Neuron (in vitro differentiated cells): ENCODE results near the gene DOCK9.

Experiments used
- H2AFZ ChIP-seq: one replicate; pipeline ENCODE4 v1.6.1; 2013; ENCODE audit warnings: low read depth, mild to moderate bottlenecking, inconsistent platforms, low read length, moderate library complexity
- H3K27me3 ChIP-seq: one replicate; pipeline ENCODE4 v1.6.1; 2013; ENCODE audit warnings: low read length; ENCODE audit not compliant: insufficient read depth
- H3K36me3 ChIP-seq: one replicate; pipeline ENCODE4 v1.6.1; 2013; ENCODE audit warnings: low read length; ENCODE audit not compliant: insufficient read depth
- H3K4me1 ChIP-seq: one replicate; pipeline ENCODE4 v1.6.1; 2013; ENCODE audit warnings: low read length; ENCODE audit not compliant: insufficient read depth
- H3K4me3 ChIP-seq: 2 replicates; pipeline ENCODE4 v1.5.1; 2013; ENCODE audit warnings: mild to moderate bottlenecking, low read length, moderate library complexity
- H3K9me3 ChIP-seq: one replicate; pipeline ENCODE4 v1.6.1; 2013; ENCODE audit warnings: low read length

Gene DOCK9

DNA sequence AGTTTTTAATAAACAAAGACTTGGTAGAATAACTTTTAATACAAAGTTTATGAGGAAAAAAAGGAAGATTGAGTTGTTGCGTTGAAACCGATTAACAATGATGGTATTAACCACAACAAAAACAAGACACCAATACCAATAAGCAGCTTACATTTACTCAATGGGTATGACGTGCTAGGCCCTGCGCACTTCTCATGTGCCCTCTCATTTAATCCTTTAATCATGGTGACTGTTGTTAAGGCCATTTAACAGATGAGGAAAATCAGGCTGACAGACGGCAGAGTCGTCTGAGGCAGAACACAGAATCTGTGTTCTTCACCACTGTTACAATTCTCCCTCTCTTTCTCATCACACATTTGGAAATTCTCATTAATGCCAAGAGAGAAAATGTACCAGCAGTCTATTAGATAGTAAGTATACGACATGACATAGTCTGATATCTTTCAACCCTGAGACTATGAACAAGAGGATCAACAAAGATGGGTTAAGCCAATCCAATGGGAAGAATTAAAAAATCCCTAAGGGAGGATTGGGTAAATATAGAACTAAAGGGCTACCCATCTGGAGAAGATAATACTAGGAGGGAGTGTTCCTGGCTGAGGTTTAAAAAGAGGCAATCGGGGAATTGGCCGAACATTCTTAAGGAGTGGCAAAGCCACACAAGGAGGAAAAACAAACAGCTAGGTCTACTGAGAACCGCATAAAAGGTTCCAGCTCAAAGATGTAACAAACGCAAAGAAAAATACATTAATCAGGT lies 54.0 kb downstream of the DOCK9 start:
- H2AFZ ChIP-seq = no peak overlapping the region
- H3K4me3 ChIP-seq = no peak overlapping the region
- no peaks in the 10 kb centered on the region for H3K36me3 ChIP-seq
- H3K4me1 ChIP-seq = peaks cover 10% of the 10 kb centered on the region
- H3K9me3 ChIP-seq = peaks cover 3% of the 10 kb centered on the region
- H3K27me3 ChIP-seq = no peaks in the 10 kb centered on the region

DNA sequence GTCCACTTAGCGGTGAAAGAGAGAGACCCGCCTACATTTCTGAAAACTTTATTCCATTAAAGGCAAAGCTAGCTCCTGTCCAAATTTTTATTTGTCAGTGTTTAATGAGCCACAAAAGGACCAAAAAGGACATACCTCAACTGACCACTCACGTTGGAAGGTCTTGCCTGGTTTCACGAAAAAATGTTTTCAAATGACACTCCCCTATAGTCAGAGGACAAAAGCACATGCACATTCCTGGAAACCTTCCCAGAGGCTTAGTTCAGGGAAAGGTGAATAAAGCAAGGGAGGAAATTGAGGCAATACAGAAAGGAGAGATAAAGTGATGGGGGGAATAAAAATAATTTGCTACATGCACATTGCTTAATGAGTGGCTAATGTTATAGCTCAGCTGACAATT lies 55.6 kb downstream of the DOCK9 start:
- H3K36me3 ChIP-seq = no peaks in the 10 kb centered on the region
- H2AFZ ChIP-seq = no peak overlapping the region
- H3K4me1 ChIP-seq = peaks cover 10% of the 10 kb centered on the region
- H3K27me3 ChIP-seq = no peaks in the 10 kb centered on the region
- H3K9me3 ChIP-seq = peaks cover 3% of the 10 kb centered on the region
- no peak overlapping the region for H3K4me3 ChIP-seq

DNA sequence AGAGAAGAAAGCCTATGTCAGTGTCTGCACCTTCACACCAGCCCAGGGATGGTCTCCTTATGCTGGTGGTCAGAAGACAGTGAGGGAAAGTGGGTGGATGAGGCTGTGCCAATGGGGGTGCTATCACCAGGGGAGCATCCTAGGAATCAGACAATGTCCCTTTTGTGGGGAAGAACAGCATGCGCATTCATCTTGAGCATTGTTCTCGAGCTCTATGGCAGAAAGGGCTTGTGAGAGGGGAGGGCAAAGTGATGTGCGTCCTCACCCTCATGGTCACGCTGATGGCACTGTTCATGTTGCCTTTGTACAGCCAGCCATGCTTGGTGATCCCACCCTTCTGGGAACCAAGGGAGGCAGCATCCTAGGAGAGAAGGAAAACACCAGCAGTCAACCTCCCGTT lies 56.1 kb downstream of the DOCK9 start:
- no peak overlapping the region for H3K4me3 ChIP-seq
- H2AFZ ChIP-seq = no peak overlapping the region
- no peaks in the 10 kb centered on the region for H3K27me3 ChIP-seq
- H3K4me1 ChIP-seq = peaks cover 9% of the 10 kb centered on the region
- no peaks in the 10 kb centered on the region for H3K36me3 ChIP-seq
- peaks cover 3% of the 10 kb centered on the region for H3K9me3 ChIP-seq

DNA sequence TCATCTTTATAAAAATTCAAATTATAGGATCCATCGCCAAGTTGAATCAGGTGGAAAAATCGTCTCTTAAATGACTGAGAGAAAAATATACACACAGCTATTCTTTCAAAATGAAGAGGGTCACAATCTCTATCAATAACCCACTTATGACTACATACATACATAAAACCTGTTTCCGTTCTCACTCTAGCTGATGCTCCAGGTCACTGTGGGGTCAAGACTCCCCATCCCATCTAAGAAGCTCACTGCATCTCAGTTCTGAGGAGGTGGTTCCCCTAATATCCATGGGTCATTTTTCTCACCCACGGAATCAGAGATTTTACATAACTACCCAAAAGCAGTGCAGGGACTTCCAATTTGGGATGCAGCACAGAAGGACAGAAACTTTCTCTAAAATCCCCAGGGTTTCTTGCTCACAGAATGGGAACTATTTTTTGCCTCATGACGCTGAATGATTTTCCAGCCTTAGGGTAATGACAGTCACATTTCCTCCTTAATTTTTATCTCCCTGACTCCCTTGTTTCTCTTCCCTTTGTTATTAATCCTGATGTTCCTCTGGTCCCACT lies 56.8 kb downstream of the DOCK9 start:
- Histone ChIP-seq H3K9me3 (peaks cover 3% of the 10 kb centered on the region), H3K4me3 (no peak overlapping the region), H3K27me3 (no peaks in the 10 kb centered on the region), H3K4me1 (peaks cover 2% of the 10 kb centered on the region), H3K36me3 (no peaks in the 10 kb centered on the region), H2AFZ (no peak overlapping the region)

DNA sequence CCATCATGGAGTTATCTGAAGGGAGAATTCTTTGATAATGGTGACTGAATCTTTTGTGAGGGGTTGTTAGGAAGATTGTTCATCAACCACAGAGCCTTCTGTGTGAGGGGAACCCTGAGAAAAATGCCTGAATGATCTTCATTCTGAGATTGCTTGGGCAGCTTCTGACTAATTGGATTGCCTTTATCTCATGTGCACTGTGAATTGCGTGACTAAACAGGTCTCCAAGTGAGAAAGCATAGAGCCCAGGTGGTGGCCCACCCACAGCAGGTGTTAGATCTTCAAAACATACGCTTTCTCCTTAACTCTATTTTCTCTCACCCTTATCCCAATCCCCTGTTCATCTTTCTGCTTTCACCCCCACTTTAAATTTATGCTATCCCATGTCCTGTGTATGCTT lies 58.3 kb downstream of the DOCK9 start:
- no peaks in the 10 kb centered on the region for H3K27me3 ChIP-seq
- H3K9me3 ChIP-seq = peaks cover 3% of the 10 kb centered on the region
- H3K36me3 ChIP-seq = no peaks in the 10 kb centered on the region
- H3K4me1 ChIP-seq = no peaks in the 10 kb centered on the region
- H3K4me3 ChIP-seq = no peak overlapping the region
- no peak overlapping the region for H2AFZ ChIP-seq

DNA sequence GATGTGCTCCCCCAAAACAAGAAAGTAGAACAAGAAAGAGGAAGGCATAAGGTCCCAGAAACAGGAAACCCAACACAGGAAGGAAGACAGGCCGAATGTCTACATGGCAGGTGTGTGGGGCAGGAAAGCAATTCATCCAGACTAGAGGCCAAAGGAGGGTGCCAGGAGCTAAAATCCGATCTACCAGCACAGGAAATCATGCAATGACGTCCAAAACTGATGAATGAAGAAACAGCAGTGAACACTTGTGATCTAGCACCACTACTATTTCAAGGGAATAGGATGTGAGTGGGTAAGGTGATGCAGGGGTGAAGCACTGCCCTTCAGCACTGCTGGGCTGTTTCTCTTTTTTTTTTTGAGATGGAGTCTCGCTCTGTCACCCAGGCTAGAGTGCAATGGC lies 59.1 kb downstream of the DOCK9 start:
- Histone ChIP-seq H2AFZ (no peak overlapping the region), H3K4me1 (no peaks in the 10 kb centered on the region), H3K36me3 (no peaks in the 10 kb centered on the region), H3K27me3 (no peaks in the 10 kb centered on the region), H3K9me3 (peaks cover 3% of the 10 kb centered on the region), H3K4me3 (no peak overlapping the region)

DNA sequence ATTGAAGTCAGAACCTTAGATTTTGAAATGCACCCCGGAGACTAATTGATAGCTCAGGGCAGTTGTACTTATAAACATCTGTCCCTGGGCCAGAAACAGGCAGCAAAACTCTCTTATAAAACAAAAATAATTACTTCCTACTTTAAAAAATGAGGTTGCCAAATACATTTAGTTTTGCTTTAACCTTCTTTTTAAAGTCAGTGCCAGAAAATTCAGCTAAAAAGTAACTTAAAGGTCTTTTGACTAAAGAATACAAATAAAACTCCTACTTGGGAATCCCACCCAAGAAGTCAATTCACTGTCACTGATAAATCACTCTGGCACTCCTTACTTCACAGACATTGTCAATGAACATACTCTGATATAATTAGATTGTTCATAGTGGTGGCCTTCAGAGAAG lies 60.7 kb downstream of the DOCK9 start:
- H3K4me1 ChIP-seq = no peaks in the 10 kb centered on the region
- H2AFZ ChIP-seq = no peak overlapping the region
- no peaks in the 10 kb centered on the region for H3K36me3 ChIP-seq
- no peaks in the 10 kb centered on the region for H3K27me3 ChIP-seq
- H3K4me3 ChIP-seq = no peak overlapping the region
- peaks cover 3% of the 10 kb centered on the region for H3K9me3 ChIP-seq

DNA sequence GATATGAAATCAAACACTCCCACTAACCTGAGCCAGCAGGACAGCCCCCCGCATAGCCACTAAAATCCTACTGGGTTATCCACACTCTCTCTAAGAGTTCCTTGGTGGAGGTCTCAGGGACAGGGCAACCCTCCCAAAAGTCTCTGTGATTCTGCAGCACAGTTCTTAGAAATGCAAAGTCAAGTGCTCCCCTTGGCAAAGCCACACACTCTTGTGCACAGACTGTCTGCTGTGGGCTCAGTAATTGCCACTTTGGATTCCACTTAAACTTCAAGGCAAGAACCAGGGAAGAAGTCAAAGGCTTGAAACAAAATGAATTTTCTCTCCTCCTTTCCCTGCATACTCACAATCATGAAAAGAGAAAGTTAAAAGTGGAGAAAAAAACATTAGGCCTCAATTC lies 61.5 kb downstream of the DOCK9 start:
- no peaks in the 10 kb centered on the region for H3K4me1 ChIP-seq
- H3K27me3 ChIP-seq = no peaks in the 10 kb centered on the region
- H3K4me3 ChIP-seq = no peak overlapping the region
- no peaks in the 10 kb centered on the region for H3K9me3 ChIP-seq
- H2AFZ ChIP-seq = no peak overlapping the region
- no peaks in the 10 kb centered on the region for H3K36me3 ChIP-seq

DNA sequence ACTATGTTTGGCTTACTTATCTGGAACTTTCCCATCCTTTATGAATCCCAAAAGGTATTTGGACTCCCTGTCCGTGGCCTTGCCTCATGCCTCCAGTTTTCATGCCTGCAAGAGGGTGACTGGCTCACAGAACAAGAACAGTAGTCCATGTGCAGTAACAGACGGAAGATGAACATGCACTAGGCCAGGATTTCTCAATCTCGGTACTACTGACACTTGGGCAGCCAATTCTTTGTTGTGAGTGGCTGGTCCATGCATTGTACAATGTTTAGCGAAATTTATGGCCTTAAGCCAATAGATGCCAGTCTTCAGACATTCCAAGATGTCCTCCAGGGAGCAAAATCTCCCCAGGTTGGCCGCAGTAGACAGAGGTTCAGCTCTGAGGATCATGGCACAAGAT lies 61.9 kb downstream of the DOCK9 start:
- Histone ChIP-seq H3K4me3 (no peak overlapping the region), H3K36me3 (no peaks in the 10 kb centered on the region), H3K27me3 (no peaks in the 10 kb centered on the region), H3K4me1 (peaks cover 2% of the 10 kb centered on the region), H2AFZ (no peak overlapping the region), H3K9me3 (no peaks in the 10 kb centered on the region)

DNA sequence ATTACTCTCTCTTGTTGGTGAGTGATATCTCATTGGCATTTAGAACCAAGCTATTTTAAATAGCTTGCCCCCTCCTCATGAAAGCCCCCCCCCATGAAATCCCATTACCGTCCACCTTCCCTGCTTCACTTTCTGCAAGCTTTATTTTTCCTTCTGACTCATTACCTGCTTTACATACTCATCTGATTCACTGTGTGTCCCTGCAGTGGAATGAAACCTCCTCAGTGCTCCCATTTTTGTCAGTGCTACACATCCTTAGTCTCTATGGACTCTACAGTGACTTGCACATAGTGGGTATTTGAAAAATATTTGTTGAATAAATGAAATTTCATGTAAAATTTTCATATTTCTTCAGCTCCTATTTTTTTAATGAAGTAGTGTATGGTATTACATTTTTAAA lies 62.3 kb downstream of the DOCK9 start:
- no peak overlapping the region for H3K4me3 ChIP-seq
- H2AFZ ChIP-seq = no peak overlapping the region
- peaks cover 6% of the 10 kb centered on the region for H3K4me1 ChIP-seq
- no peaks in the 10 kb centered on the region for H3K36me3 ChIP-seq
- no peaks in the 10 kb centered on the region for H3K27me3 ChIP-seq
- H3K9me3 ChIP-seq = no peaks in the 10 kb centered on the region

DNA sequence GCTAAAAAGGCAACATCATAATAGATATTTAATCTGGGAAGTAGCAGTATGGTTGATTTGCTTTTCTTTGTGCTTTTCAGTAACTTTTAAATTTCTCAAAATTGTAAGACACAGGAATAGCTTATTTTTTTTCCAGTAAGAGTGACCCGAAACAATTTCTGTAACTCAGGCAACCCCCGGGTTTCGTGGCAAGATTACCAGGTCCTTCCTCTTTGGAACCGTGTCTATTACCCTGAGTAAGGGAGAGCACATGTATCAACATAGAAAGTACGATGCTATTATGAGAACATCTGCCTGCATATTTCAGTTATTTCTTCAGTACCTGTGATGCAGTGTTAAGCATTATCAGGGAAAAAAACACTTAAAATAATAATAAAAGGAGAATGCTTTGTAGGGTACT lies 64.1 kb downstream of the DOCK9 start:
- Histone ChIP-seq H3K4me1 (peaks cover 11% of the 10 kb centered on the region), H3K36me3 (no peaks in the 10 kb centered on the region), H3K4me3 (no peak overlapping the region)

DNA sequence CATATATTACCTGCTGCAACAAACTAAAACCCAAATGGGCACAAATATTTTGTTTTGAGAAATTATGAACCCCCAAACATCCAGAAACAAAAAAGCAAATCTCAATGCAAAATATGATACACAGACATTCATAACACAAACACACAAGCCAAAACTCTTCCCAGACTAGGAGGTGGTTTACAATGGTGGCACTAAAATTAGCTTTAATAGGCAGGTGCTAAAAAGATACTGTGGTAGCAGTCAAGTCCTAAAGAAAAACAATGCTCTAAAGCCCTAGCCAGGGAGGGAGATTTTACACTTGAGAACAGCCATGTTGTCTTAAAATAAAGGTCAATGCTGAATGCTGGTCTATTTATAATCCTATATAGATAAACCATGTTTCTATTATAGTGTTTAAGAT lies 65.0 kb downstream of the DOCK9 start:
- H3K4me1 ChIP-seq = peaks cover 11% of the 10 kb centered on the region
- H3K36me3 ChIP-seq = no peaks in the 10 kb centered on the region
- H2AFZ ChIP-seq = no peak overlapping the region
- no peak overlapping the region for H3K4me3 ChIP-seq
- H3K9me3 ChIP-seq = no peaks in the 10 kb centered on the region
- no peaks in the 10 kb centered on the region for H3K27me3 ChIP-seq

More for the DNA sequence above, 64.1 kb downstream of the DOCK9 start:
- H2AFZ ChIP-seq = no peak overlapping the region
- H3K9me3 ChIP-seq = no peaks in the 10 kb centered on the region
- H3K27me3 ChIP-seq = no peaks in the 10 kb centered on the region

DNA sequence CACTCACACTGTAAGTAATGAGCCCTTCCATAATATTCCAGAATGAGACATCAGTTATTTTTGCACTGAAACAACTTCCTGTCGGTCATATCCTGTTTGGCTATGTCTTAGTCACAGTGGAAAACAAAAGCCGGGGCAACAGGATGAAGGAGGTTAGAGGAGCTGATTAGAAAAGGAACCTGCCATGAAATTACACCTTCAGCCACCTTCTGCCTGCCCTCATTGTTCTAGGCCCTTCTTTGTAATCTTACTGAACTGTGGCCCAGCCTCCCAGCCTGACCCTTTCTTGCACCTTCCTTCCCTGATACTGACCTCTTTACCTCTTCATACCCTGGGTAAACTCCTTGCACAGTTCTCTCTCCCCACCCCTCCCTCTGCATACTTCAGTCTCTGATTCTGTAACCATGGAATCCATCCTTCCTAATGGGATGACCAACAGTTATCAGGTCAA lies 67.3 kb downstream of the DOCK9 start:
- Histone ChIP-seq H3K4me1 (peaks cover 11% of the 10 kb centered on the region), H3K27me3 (no peaks in the 10 kb centered on the region), H3K9me3 (no peaks in the 10 kb centered on the region), H3K36me3 (no peaks in the 10 kb centered on the region), H3K4me3 (no peak overlapping the region), H2AFZ (no peak overlapping the region)

DNA sequence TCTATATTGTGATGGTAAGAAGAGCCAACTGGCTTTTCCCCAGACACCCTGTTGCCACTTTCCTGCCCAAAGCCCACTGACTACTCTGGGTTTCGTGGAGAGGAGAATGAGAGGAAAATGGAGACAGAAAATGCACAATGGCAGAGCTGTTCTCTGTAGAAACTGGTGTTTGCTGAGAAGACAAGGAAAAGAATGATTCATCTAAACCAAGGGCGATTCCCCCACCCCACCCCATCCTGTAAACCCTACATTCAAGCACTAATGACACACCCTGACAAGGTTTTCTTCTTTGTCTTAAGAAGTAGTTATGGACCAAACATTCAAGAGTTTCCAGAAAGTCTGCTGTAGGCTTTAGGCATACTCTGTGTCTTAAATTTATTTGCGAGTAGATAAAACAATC lies 68.8 kb downstream of the DOCK9 start:
- Histone ChIP-seq H3K4me1 (peaks cover 11% of the 10 kb centered on the region), H3K27me3 (no peaks in the 10 kb centered on the region), H3K4me3 (no peak overlapping the region), H2AFZ (no peak overlapping the region), H3K36me3 (no peaks in the 10 kb centered on the region), H3K9me3 (no peaks in the 10 kb centered on the region)
